COLO829 (cell line): ENCODE measurements around the gene ADGRE2.
"Not testable (repeated sequence)": the region's sequence is repeated elsewhere in the genome, so short reads cannot be mapped to it uniquely, and the experiment has no call there.

Source experiments
- DNase-seq: peaks from one replicate; pipeline ENCODE4 v3.0.0; 2012; ENCODE audit warnings: low spot score

Gene ADGRE2

DNA sequence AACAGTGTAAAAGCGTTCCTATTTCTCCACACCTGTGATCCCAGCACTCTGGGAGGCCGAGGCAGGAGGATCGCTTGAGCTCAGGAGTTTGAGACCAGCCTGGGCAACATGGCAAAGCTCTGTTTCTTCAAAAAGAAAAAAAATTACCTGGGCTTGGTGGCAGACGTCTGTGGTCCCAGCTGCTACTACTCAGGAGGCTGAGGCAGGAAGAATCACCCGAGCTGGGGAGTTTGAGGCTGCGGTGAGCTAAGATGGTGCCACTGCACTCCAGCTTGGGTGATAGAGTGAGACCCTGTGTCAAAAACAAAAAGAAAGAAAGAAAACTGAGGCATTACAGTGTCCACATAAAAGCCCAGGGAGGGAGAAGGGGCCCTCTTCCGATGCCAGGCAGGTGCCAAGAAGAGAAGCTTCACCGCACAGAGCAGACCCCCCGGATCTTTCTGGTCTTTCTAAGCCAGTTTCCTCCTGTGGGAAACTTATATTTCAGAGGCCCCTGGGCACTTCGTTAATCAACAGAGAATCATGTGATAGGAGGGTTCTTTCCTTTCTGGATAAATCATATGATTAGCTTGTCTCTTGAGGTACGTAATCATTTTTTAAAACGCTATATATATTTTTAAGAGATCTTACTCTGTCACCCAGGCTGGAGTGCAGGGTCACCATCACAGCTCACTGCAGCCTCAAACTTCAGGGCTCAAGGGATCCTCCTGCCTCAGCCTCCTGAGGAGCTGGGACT, at the start of gene ADGRE2:
Gene ADGRE2, minus strand, starts transcription at position 451 of the 736 bp plus-strand sequence. CDS start 1,804 bp downstream, outside the sequence.
- DNase-seq: not testable (repeated sequence)

DNA sequence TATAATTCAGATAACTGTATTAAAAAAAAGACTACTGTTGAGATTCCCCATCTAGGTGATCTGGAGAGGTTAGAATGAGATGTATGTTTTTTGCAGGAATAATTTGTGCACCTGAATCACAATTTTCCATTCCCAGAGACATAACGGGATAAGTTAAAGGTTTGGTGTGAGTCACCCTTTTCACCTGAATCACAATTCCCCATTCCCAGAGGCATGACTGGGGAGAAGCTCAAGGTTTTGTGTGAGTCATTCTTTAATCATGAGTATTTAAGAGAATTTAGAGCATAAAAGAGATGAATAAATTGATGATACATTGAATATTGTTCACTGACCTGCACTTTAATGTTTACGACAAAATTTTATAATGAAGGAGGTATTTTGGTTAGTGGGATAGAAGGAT, 47.6 kb upstream of the ADGRE2 start:
- DNase-seq: no peak

DNA sequence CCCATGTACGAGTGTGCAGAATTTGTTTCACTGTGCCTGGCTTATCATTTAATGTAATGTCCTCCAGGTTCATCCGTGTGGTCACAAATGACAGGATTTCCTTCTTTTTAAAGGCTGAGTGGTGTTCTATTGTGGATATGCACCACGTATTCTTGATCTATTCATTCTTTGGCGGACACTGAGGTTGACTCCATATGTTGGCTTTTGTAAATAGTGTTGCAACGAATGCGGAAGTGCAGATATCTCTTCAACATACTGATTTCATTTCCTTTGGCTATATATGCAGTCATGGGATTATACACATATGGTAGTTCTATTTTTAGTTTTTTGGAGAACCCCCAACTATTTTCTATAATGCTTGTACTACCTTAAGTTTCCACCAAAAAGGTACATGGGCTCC, 43.6 kb upstream of the ADGRE2 start:
- no peak for DNase-seq

DNA sequence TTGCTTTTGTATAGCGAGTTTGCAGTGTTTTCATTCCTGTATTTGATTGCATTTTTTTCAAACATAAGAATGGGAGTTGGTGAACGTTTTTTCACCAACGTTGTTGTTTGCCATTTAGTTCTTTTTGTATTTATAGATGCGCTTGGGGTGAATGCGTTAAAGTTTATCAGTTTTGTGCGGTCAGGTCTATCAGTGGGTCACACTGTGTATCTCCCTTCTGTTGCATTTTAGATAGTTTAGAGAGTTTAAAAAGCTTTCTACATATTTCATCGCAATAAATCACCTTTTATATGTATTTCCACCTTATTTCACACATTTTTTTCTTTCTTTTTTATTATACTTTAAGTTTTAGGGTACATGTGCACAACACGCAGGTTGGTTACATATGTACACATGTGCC, 40.2 kb upstream of the ADGRE2 start:
- DNase-seq: no peak

DNA sequence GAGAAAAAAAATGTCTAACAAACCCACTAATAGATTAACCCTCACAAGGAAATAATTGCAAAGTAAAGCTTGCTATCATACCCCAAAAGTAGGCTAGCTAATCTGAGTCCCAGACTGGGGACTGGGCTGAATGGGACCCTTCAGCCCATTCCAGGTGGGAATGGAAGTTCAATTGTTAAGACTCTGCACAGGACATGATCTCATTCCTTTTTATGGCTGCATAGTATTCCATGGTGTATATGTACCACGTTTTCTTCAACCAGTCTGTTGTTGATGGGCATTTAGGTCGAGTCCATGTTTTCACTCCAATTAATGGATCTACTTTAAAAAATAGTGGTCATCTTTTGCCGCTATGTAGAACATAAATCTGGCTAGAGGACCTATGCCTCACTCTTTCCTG, 38.7 kb upstream of the ADGRE2 start:
- DNase-seq: no peak

DNA sequence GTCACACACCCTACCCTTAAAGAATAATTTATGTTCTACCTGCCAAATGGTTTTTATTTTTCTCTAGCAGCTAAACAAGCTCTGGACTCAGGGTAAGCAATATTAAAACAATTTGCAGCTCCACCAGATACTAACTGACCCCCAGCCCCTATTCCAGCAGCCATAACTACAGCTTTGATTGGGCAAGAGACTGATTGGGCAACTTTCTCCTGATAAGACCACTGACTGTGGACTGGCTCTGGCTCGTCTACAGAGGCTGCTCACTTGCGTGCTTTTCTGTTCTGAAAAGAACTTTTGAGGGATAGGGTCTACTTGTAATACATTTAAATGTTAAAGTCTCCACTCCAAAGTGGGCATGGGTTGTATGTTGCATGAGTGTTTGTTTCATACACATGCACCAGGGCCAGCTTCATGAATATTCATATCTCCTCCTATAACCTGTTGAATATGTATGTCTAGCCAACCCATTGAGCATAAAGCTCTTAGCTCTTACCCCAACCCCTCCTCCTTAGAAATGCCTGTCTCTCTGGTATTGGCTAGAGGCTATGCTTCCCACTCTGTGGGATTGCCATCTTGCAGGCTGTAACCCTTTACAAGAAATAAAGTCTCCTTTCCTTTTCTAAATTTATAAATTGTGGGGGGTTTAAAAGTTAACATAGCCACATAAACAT, 36.8 kb upstream of the ADGRE2 start:
- DNase-seq: no peak

DNA sequence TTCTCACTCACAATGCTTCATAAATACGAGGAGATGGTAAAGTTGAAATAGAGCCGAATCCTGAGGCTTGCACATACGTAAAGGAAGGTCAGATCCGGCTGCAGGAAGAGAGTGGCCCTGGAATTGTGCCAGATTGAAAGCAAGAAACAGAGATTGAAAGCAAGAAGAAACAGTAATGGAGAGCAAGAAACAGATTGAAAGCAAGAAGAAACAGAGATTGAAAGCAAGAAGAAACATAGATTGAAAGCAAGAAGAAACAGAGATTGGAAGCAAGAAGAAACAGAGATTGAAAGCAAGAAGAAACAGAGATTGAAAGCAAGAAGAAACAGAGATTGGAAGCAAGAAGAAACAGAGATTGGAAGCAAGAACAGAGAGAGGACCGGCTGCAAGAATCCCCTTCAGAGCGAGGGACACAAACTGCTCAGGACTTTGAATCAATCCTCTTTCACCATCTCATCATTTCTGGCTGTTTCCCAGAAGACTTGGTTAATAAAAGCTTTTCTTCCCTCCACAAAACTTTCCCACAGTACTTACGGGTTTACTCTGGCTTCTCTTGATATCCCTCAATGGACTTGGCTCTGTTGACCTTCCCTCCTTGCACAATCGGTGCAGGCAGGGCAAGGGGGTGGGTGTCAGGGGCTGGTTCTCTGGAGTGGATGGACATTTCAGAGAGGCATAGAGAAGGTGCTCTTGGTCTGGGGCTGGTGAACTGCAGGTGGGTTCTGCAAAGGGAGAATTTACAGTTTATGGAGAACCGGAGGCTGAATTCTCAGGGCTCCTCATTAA, 31.1 kb upstream of the ADGRE2 start:
- no peak for DNase-seq

DNA sequence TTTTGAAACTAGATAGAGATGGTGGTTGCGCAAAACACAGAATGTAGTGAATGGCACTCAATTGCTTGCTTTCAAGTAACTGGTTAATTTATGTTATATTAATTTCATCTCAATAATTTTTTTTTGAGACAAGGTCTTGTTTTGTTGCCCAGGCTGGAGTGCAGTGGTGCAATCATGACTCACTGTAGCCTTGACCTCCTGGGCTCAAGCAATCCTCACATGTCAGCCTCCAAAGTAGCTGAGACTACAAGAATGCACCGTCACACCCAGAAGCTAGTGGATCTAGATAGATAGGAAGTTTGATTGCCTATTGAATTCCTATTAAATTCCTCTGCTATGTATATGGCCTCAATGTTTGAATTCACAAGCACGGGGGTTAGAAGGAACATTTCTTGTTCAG, 26.4 kb upstream of the ADGRE2 start:
- DNase-seq: no peak

DNA sequence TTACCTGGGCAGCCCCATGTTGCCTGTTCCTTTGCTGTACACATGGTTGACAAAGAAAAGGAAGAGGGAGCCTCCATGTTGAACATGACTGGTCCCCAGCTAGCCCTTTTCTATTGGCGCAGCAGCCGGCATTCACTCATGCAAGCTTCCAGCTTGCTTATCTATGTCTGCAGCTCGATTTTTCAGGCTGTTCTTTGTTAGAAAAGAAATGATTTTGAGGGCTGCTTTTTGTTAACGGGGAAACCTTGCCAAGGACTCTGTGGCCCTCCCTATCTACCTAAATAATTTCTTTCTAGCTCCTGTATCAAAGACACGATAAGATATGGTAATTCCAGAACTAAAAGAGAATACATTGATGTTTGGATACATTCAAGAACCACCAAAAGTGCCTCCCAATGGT, 20.4 kb upstream of the ADGRE2 start:
- DNase-seq: no peak

DNA sequence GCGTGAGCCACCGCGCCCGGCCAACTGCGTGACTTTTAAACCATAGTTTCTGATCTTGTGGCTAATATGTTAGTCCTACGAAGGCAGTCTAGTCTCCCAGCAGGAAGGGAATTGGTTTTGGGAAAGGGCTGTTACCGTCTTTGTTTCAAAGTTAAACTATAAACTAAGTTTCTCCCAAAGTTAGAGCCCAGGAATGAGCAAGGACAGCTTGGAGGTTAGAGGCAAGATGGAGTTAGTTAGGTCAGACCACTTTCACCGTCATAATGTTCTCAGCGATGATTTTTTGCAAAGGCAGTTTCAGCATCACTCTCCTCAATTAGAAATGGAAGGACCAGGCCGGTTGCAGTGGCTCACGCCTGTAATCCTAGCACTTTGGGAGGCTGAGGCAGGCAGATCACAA, 17.7 kb upstream of the ADGRE2 start:
- no peak for DNase-seq

DNA sequence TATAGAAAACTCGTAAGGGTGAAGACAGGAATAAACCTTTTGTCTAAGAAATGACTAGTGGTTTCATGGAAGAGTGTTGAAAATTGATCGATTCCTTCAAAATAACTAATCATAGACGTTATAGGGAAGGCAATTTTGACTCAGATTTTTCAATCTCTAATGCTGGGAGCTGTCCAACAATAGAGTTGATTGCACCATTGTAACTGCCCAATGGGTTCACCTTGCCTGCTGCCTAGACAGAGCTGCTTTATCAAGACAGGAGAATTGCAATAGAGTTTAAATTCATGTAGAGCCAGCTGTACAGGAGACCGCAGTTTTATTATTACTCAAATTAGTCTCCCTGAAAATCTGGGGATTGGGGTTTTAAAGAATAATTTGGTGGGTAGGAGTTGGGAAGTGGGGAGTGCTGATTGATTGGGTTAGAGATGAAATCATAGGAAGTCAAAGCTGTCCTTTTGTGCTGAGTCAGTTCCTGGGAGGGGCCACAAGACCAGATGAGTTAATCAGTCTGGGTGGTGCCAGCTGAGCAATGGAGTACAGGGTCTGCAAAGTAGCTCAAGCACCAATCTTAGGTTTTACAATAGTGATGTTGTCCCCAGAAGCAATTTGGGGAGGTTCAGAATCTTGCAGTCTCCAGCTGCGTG, 16.8 kb upstream of the ADGRE2 start:
- DNase-seq: no peak

DNA sequence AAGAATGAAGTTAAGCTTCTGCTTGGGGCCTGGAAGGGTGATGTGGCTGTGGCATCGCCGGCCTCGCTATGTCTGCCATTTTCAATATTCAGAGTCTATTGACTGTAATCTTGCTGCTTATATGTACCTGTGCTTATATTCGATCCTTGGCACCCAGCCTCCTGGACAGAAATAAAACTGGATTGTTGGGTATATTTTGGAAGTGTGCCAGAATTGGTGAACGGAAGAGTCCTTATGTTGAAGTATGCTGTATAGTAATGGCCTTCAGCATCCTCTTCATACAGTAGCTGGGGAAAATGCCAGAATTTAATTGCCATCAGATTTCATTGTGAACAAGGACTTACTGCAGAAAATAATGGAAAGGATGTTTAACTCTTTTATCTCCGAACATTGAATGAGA, 13.9 kb upstream of the ADGRE2 start:
- not testable (repeated sequence) for DNase-seq

DNA sequence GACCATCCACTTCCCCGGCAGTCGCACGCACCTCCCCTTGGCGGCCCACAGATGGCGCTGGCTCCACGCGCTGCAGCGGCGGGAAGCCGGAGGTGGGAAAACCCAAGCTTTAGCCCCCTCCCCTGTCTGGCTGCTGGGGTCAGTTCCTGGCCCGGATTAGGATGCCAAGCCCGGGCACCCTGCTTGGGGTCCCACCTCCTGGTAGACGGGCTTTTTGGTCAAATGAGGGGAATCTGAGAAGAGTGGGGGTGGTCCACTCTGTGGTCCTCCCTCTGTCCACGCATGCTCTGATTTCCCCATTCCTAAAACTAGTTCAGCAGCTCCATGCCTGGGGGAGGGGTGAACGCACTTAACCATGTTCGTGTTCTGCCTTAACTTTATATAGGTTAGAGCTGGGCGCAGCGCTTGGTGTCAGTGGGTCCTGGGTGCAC, 8.1 kb upstream of the ADGRE2 start:
- no peak for DNase-seq

DNA sequence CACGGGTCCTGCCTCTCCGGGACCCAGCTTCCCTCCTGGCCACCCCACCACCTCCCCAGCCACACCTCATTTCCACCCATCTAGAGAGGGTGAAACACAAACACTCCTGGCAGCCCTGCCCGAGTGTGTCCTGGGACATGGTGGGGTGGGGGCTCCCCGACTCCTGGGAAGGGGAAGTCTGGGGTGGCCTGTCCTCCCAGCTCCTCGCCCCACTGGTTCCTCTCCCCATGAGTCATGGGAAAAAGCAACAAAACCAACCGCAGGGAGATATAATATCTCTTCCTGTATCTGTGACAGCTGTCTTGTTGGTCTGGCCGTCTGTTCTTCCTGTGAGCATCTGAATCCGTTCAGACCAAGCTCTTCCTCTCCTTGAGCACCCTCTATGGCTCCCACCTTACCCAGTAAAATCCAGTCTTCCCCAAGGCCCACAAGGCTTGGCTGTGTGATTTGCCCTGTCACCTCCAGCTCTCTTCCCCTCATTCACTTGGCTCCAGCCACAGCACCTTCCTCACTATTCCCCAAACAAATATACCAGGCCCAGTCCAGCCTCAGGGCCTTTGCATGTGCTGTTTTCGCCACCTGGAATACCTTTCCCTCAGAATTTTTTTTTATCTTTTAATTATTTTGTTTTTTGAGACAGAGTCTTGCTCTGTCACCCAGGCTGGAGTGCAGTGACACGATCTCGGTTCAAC, 6.9 kb upstream of the ADGRE2 start:
- not testable (repeated sequence) for DNase-seq

DNA sequence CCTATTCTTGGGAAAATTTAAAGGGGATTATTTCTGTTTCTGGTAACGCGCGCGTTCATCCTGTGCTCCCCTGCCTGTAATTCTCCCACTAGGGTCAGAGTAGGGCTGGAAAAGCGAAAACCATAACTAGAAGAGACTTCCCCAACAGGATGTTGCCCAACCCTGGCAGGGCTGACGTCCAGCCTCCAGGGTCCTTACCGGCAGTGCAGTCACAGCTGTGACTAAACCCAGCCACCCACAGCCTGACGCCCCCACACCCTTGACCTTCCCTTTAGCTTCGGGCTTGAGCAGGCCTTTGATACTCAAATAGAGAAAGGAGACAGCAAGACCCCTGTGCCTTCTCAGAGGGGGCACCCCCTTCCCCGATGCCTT, 6.4 kb upstream of the ADGRE2 start:
- DNase-seq: not testable (repeated sequence)

DNA sequence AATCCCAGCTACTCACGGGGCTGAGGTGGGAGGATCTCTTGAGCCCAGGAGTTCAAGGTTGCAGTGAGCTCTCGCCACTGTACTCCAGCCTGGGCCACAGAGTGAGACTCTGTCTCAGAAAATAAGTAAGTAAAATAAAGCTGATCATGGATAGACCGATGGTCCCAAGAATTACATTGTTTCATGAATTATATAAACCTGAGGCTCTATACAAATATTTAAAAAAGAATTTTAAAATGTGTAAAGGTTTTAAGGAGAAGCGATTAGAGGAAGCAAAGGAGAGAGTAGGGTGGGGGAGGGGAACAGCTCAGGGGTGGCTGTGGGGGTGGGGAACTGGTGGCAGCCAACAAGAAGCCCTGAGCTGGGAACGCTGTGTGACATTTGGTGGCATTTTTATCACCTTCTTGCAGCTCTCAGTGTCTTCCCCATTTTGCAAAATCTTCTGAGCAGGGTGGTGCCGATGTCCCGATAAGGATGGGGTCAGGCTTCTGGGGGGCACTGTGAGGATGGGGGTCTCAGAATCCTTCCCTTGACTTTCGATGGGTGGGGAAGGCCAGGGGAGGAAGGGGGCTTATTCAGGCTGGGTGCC, 5.1 kb upstream of the ADGRE2 start:
- DNase-seq: not testable (repeated sequence)

DNA sequence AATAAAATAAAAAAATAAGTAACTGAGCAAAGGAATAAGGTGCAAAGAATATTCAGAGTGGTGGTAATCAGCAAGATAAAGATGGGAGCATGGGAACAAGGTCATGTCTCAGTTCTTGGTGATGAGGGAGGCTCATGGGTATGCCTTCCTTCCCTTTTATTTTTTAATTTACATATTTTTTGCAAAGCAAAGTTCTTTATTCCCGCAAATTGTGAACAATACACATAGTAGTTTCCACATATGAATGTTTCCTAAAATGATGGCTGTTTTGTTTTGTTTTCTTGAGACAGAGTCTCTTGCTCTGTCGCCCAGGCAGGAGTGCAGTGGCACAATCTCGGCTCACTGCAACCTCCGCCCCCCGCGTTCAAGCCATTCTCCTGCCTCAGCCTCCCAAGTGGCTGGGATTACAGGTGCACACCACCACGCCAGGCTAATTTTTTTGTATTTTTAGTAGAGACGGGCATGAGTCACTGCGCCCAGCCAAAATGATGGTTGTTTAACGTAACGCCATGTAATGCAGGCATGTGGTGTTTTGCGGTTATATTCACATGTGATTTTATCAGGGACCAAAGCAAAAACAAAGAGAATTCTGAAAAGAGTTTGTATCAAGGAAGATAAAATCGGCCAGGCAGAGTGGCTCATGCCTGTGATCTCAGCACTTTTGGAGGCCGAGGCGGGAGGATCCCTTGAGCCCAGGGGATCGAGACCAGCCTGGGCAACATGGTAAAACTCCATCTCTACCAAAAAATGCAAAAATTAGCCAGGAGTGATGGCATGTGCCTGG, 4.5 kb upstream of the ADGRE2 start:
- no peak for DNase-seq

DNA sequence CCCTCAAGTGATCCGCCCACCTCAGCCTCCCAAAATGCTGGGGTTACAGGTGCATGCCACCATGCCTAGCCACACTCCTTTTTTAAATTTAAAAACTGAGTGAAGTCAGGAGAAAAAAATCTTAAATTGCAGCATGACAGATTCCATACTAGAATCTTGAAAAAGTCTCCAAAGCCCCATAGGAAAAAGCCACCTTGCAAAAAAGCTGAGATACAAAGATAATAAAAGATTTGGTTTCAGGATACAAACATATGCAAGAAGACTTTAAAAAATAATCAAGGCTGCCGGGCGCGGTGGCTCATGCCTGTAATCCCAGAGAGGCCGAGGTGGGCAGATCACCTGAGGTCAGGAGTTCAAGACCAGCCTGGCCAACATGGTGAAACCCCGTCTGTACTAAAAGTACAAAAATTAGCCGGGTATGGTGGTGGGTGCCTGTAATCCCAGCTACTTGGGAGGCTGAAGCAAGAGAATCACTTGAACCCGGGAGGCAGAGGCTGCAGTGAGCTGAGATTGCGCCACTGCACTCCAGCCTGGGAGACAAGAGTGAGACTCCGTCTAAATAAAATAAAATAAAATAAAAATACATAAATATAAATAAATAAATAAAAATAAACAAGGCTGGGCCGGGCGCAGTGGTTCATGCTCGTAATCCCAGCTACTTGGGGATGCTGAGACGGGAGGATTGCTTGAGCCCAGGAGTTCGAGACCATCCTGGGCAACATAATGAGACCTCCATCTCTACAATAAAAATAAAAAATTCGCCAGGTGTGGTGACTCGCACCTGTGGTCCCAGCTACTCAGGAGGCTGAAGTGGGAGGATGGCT, 3.6 kb upstream of the ADGRE2 start:
- not testable (repeated sequence) for DNase-seq

DNA sequence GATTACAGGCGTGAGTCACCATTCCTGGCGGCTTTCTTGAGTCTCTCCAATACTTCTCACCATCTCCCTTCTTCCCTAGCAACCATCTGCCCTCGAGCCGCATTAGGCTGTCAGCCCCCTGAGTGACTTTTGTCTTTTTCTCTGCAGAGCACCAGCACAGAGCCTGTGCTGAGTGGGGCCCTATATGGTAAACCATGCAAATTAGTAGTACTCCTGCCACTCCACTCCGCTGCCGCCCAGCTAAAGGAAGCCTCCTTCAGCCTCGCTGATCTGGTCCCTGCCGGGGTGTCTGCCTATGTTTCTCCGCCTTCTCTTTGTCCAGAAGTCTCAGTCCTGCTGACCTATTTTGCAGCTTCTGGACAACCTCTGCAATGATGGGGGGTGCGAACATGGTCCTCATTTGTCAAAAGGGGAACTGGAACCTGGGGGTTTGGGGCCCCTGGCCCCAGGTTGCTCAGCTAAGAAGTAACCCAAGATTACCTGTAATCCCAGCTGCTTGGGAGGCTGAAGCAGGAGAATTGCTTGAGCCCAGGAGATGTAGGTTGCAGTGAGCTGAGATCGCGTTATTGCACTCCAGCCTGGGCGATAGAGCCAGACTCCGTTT, 2.4 kb upstream of the ADGRE2 start:
- not testable (repeated sequence) for DNase-seq
